Measurements from ENCODE around the gene CABP1.

- TF ChIP-seq, protein P1, sequence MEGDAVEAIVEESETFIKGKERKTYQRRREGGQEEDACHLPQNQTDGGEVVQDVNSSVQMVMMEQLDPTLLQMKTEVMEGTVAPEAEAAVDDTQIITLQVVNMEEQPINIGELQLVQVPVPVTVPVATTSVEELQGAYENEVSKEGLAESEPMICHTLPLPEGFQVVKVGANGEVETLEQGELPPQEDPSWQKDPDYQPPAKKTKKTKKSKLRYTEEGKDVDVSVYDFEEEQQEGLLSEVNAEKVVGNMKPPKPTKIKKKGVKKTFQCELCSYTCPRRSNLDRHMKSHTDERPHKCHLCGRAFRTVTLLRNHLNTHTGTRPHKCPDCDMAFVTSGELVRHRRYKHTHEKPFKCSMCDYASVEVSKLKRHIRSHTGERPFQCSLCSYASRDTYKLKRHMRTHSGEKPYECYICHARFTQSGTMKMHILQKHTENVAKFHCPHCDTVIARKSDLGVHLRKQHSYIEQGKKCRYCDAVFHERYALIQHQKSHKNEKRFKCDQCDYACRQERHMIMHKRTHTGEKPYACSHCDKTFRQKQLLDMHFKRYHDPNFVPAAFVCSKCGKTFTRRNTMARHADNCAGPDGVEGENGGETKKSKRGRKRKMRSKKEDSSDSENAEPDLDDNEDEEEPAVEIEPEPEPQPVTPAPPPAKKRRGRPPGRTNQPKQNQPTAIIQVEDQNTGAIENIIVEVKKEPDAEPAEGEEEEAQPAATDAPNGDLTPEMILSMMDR (conservative IDR thresholded peaks at IDR 0.05; ENCODE audit: low read length): 0 out of 2 replicates have a peak, but pooled peaks have one; percentile 18
- no peak for TF ChIP-seq EZH2phosphoT487 (IDR thresholded peaks at IDR 0.05; ENCODE audit: borderline replicate concordance)
Measured at GRCh38 chr12:120640861-120641833, 721 bp downstream of the CABP1 start.
